ENCODE data around the gene PRPH.
"Not testable (repeated sequence)": the region's sequence is repeated elsewhere in the genome, so short reads cannot be mapped to it uniquely, and the experiment has no call there.

PRPH gene

DNA sequence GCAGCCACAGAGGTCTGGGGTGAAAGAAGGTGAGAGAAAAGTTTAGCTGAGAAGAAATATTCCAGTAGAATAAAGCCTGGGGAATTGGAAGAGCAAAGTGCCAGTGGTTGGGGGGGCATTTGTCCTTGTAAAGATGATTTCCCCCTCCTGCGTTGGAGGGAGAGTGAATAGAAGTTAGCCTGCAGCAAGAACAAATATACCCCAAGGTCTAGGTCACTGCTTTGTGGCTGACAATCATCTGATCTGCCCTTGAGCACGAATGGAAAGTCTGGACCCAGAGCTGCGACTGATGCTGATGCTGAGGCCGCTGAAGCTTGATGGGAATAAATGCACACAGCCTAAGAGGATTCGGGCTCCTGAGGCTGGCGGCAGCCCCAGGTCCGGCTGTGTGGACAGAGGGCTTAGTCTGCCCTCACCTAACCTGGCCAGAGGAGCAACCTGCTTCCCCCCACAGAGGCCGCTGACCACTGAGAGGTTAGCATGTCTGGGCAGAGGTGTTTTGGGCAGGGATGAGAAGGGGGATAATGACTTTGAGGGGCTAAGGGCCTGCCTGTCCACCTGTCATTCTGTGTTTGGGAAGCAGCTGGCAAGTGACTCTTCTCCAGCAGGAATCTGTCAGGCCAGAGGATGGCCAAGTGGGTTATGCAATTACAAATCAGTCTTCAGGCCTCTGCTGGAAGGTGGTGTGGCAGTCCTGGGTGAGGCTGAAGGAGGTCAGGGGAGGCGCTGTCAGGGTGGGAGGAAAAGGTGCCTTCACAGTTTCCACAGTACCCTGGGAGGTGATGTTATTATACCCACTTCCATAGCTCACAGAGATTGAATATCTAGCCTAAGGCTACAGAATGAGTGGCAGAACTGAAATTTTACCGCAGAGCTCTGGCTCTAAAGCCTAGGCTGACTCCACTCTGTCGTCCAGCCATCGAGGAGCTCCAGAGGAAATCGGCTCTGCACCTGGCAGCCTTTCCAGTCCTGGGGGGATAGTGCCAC is 18.4 kb upstream of the PRPH start:
- DNase-seq = no peak

DNA sequence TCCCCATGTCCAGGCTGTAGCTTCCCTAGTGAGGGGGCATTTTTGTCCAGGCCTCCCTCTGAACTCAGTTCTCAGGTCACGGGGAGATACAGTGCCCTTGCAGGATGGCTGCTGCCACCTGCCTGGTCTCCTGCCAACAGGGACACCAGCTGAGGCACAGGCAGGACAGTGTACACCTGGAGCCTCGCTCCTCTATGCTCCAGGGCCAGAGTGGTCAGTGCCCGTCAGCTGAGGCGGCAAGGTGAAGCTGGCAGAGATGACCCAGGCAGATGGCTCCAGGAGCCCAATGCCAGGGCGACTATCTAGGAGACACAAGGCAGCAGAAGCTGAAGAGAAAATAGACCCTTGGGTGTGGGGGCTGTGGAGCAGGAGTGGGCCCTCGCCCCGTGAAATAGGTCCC is 17.5 kb upstream of the PRPH start:
- no peak for DNase-seq

DNA sequence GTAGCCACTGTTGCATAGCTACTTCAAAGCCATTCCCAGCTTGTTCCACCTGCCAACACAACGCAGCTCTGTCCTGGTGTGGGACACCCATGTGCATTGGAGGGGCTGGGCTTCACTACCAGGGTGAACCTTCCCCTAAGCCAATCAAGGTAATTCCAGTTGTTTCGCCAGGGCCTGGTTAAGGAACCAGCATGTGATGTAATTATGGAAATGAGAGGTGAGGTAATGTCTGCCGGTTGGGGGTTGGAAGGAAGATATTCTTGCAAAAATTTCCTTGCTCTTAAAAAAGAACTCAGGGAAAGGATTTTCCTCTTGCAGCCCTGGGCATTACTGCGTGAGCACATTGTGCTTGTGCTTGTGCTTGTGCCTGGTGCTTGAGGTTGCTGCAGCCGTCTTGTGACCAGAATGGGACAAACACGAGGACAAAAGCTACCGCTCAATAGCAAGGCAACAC is 15.2 kb upstream of the PRPH start:
- DNase-seq = peak; percentile 41 to 72 (median 68)

- DNase-seq = not testable (repeated sequence)
Observed at GRCh38 chr12:49280545-49280944, 14.4 kb upstream of the PRPH start.

GRCh38 chr12:49282302-49282701 is 12.6 kb upstream of the PRPH start:
- no peak for DNase-seq

- not testable (repeated sequence) for DNase-seq
Observed at GRCh38 chr12:49282740-49283375, 12.1 kb upstream of the PRPH start.

DNA sequence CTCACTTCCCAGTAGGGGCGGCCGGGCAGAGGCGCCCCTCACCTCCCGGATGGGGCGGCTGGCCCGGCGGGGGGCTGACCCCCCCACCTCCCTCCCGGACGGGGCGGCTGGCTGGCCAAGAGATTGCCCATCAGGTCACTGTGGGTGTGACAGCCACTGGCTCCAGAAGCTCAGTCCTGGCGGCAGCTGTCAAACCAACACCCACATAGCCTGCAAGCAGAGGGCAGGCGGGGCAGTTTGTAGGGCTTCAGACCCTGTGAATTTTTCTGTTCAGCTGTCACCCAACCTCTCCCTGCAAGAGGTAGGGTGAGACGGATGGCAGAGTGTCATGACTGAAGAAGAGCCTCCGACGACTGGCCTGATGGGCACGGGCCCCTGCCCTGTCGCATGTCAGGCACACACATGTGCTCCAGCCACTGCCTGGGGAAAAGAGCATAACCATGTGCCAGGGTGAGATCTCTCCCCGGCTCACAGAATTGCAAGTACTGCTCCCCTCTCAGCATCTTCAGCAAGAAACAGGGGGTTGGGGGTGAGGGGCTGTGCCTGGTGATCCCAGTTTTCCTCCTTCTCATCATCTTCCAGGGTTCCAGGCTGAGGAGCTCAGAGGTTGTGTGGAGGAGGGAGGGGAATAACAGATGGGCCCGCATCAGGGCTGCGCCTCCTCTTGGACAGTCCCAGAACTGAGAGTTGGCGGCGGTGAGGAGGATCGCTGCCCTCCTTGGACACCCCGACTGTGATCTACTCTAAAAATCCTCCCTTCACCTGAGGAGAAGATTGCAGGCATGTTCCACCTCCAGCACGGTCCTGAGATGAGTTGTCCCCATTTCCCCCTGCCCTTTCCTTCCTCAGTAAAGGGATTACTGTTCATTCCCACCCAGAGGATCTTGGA is 11.2 kb upstream of the PRPH start:
- no peak for DNase-seq

GRCh38 chr12:49284672-49285071 is 10.3 kb upstream of the PRPH start:
- DNase-seq = no peak

DNA sequence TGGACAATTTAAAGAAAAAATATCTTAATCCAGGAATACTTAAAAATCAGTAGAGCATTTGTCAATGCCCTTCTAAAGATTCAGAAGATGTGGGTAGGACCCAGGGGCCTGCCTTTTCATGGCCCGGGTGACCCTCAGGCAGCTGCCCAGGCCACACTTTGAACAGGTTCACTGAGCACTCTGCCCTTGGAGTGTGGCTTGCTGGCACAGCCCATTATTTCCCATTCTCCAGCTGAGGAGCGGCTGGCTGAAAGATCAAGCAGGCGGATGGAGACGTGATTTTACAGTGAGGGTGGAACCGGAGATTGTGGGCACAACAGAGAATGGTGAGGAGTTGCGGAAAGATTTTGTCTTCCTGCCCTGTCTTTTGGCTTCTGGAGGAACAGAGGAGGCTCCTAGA is 7.1 kb upstream of the PRPH start:
- no peak for DNase-seq

DNA sequence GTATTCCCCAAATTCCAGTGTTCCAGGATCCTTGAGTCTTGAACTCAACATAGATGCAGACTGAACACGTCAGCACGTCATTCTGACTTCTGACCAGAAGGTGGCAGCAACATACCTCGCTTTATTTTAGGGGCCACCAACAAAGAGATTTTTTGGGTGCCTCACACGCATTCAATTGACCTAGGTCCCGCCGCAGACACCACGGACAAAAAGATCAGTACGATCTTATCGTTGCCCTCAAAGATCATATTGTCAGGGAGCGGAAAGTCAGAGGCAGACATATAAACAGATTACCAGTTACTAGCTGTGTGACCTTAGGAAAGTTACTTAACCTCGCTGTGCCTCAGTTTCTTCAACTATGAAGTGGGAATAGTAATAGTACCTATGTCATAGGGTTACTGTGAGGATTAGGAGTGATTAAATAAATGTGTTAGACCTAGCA is 6.5 kb upstream of the PRPH start:
- DNase-seq = peak; percentile 73 to 82 (median 76)

- no peak for DNase-seq
Observed at GRCh38 chr12:49288922-49289555, 5.9 kb upstream of the PRPH start.

DNA sequence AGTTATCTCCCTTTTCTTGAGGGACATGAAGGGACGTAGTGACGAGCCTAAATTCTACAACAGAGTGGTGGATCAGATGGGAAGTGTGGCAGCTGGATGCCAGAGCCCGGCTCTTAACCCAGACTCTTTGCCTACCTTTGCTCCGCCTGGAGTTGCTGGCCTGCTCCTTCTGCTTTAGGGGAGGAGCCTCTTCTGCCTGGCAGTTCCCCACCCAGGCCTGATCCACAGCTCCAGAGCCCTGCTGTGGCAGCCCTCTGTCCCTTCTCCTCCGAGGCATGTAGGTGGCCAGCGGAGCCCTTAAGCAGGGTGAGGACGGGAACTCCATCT is 2.3 kb upstream of the PRPH start:
- no peak for DNase-seq

DNA sequence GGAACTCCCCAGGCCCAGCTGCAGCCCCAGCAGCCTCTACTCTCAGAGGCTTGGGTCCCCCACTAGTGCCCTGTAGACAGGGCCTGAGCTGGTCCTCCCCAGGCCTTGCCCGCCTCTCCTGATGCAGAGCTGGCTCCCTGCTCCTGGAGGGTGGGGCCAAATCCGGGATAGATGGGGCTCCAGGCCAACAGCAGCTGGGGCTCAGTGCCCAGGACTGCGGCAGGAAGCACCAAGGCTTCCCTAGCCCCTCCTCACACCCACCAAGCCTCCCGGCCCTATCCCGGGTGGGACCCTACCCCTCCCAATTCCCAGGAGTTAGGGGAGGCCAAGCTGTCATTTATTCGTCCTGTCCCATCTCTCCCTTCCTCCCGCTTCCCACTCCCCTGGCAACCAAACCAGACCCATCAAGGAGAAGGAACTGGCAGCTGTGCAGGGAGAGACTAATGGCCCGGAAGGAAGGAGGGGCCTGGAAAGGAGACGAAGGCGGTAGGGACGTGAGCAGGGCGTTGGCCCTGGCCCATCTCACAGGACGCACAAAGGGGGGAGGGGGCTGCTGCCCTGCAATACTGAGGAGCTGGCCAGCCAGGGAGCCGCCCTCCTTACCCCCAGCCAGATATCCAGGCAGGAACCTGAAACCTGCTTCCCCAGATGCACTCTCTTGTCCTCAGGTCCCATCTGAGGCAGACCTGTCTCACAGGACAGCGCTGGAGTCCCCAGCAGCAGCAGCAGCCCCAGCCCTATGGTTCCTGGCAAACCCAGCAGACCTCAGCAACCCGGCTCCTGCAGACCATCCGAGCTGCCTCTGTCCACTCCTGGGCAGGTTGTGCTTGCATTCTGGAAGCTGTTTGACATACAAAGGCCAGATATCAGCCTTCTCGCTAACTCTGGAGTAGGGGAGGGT is 1.6 kb upstream of the PRPH start:
- DNase-seq = no peak

DNA sequence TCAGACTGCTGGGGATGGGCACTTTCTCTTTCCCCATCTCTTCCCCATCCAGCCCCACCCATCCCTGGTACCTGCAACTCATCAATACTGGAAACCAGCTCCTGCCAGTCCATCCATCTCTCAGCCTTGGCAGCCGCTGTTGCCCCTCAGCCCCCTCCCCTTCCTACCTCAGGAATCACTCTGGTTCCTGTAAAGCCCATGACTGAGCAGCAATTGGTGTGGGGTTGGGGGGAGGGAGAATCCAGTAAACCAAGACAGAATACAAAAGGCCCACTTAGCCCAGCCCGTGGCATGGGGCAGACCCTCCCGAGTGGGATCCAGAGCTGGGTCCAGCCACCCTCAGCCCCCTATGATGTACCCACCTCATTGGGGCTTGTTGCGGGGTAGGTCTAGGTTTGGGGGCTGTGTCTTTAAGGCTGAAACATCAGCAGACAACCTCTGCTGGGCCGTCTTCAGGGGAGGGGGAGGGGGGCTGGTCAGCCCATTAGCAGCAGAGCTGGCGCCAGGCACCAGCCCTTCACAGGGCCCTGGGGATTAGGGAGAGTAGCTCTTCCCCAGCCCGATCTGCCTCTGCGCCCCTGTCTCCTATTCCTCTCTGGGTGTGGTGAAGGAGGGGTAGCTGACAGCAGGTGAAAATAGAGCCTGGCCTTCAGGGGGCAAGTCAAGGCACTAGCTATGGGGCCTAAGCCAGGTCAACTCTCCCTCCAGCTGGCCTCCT is 702 bp upstream of the PRPH start:
- DNase-seq = no peak

GRCh38 chr12:49294804-49295081 is 204 bp upstream of the PRPH start:
- no peak for DNase-seq

- peak; percentile 36 to 73 (median 50) for DNase-seq
Observed at GRCh38 chr12:49296034-49296835, 1.3 kb downstream of the PRPH start.

DNA sequence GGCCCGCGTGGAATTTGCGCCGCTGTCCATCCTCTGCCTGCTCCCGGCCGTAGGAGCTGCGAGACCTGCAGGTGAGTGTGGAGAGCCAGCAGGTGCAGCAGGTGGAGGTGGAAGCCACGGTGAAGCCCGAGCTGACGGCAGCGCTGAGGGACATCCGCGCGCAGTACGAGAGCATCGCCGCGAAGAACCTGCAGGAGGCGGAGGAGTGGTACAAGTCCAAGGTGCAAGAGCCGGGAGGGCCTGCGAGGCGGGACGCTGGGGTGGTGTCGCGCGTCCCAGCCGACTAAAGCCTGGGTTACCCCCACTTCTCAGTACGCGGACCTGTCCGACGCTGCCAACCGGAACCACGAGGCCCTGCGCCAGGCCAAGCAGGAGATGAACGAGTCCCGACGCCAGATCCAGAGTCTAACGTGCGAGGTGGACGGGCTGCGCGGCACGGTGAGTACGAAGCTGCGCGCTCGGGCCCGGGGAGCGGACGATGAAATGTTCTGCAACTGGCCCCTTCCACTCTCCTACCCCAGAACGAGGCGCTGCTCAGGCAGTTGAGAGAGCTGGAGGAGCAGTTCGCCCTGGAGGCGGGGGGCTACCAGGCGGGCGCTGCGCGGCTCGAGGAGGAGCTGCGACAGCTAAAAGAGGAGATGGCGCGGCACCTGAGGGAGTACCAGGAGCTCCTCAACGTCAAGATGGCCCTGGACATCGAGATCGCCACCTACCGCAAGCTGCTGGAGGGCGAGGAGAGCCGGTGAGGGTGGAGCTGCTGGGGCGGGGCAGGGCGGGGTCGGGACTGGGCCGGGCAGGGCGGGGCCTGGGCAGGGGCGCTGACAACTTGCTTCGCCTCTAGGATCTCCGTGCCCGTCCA is 2.1 kb downstream of the PRPH start:
- DNase-seq = peak; percentile 30 to 75 (median 52)

DNA sequence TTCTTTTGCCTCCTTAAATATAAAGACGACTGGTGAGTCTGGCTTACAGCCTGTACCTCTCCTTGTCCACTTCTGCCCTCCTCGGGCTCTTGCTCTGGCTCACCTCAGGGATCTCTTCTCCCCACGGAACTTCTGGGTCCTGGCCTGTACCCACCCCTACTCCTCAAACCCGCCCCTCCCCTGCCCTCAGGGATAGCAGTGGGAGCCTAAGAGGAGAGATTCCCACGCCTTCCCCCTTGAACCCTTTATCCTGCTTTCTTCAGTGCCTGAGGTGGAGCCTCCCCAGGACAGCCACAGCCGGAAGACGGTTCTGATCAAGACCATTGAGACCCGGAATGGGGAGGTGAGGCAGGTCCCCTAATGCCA is 2.7 kb downstream of the PRPH start:
- no peak for DNase-seq

GRCh38 chr12:49298160-49298559 is 3.2 kb downstream of the PRPH start:
- DNase-seq = peak; percentile 36 to 66 (median 52)
